Fibroblast of lung (primary cell): ENCODE measurements around the gene TTC21B.

ENCODE experiments used
- CTCF ChIP-seq, 2 donors: IDR thresholded peaks in 1 of 2; conservative IDR thresholded peaks in 1 of 2; 1 replicate in 1 of 2; 2 replicates in 1 of 2; pipeline ENCODE4 v1.5.1; 2011 to 2012; ENCODE audit warnings: low read length in 2 of 2, control low read depth in 1 of 2, inconsistent platforms in 1 of 2, low read depth in 1 of 2, mild to moderate bottlenecking in 1 of 2
- EZH2 ChIP-seq: IDR thresholded peaks from 2 replicates; pipeline ENCODE4 v1.5.1; 2012; ENCODE audit warnings: low read length, control low read depth, mild to moderate bottlenecking; ENCODE audit errors: missing control alignments

GRCh38 chr2:165871025-165871424 is 82.6 kb downstream of the TTC21B start:
- no peak for TF ChIP-seq CTCF (conservative IDR thresholded peaks at IDR 0.05 in 1 of 2, IDR thresholded peaks at IDR 0.05 in 1 of 2; ENCODE audit: low read depth in 1 of 2, low read length in 2 of 2)
- TF ChIP-seq EZH2: no peak
